AG08396 (cell line): ENCODE data around the gene THSD4.

ENCODE experiments used
- DNase-seq: peaks from one replicate; pipeline ENCODE4 v3.0.0; 2012; ENCODE audit warnings: low spot score, mixed read lengths

THSD4 gene

DNA sequence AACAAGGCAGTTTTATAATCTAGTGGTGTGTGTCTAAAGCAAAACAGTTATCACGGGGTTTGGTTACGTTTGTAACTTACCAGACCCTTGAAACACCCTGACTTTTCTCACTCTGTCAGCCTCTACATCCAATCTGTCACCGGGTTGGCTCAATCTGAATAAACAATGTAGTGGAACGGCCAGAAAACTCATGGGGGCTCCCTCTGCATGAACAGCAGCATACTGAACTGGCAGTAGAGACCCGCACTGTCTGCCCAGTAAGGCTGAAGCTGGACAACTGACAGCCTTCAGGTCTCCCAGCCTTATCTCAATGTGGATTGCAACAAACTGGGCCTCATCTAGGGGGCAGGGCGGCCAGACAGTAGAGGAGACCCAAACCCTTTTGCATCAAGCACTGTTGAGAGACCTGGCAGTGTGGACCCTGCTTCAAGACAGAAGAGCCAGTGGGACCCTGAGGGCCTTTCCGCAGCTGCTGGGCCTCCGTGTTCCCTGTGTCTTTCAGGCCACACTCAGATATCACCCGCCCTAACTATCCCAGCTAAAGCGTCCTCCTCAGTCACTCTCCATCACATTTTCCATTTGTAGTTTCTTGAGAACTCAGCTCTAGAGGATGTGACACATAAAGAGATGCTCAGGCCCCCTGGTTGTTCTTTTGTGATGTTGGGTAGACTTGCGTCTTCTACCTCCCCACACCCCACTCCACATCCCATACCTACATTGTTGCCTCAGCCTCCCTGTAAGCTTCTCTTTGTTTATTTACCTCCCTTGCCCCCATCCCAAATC lies 513.9 kb downstream of the THSD4 start:
- DNase-seq, result no peak

DNA sequence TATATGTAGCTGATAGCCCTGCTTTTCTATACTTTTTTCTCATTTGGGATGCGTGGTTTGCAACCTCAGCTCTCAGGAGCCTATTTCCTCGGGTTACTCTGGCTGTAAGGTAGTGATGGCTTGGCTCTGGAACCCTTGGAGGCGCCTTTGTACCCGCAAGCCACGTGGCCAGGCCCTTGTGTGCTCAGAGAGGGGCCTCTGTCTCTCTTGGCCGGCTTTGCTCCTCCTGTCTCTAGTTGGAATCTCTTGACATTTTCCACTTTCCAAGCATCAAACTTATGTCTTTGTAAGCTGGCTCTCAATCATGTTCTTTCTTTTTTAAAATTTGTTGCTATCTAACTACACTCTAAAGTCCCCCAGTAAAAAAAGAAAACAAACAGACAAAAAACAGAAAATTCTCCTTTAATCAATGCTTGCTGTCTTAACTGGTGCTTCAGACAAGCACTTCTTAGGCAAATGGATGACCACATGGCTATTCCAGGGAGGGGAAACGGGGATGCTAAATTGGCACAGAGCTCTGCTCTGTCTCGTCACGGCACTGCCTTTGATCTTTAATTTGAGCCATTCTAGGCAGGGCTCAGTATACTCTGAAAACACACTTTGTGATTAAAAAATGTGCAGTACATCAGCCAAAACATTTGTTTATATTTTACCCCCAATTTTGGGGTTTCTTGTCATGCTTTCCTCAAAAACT lies 514.7 kb downstream of the THSD4 start:
- DNase-seq, result no peak

DNA sequence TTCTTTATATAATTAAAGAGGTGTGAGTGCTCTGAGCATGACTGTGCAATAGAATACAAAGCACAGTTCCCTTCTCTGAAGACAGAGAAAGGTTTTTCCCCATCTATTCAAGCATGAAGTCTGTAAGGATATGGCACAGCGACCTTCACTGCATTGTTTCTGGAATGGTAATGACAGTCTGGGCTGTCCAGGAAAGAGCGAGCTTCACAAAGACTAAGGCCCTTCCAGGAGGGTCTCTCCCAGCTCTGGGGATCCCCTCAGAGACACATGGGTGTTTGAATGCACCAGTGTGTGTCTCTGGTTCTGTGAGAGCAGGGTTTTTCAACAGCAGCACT lies 515.2 kb downstream of the THSD4 start:
- DNase-seq, result no peak

DNA sequence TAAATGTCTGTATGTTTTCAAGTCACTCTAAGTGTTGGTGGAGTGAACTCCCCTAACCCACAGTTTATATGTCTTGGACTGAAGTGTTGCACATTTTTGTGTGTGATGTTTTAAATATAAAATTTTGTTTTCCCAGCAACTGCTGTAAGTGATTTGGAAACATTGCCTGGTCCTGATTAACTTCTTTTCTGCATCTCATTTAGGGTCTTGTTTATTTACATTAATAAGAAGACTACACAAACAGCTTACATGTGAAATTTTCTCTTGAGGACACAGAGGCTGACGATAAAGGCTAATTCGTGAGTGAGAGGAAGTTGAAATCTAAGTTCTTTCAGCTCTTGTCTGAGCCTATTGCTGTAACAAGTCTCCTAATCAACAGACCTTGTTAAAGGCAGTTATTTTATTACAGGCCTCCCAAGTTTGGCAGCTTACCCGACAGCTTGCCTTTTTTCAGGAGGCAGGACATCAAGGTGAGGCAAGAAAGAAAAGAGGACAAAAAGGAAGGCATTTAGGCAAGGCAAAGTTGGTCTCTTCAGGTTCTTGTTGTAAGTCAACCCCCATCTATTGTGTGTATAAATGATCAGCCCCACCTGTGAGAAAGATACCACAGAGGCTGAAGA lies 517.4 kb downstream of the THSD4 start:
- DNase-seq, result no peak

DNA sequence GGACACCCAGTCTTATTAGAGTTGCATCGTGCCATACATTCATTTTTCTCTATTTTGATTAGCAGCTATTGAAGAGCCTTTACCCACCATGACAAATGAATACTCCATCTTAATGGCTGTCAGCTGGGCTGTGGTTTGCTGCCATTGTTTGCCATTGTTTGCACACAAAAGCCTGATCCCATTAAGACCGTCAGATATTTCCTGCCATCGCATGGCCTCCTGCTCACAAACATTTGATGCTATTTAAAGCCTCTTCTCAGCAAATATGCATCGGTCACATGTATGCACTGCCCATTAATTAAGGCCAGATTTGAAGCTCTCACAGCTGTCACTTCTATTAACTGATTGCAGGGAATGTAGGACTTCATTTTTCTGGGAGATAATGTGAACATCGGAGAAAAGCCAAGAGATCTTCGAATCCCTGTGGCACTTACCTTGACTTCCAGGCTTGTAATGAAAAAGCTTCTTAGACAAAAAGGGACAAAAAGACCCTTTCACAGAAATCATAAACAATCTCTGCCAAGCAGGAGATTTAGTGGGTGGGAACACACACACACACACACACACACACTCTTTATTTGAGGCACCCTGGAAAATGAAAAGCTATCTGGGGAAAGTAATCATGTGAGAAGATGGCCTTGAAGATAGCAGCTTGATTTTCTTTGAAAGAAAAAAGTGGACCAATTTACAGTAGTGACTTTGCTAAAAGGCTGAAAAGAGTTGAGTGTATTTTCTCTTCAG lies 519.7 kb downstream of the THSD4 start:
- no peak for DNase-seq

DNA sequence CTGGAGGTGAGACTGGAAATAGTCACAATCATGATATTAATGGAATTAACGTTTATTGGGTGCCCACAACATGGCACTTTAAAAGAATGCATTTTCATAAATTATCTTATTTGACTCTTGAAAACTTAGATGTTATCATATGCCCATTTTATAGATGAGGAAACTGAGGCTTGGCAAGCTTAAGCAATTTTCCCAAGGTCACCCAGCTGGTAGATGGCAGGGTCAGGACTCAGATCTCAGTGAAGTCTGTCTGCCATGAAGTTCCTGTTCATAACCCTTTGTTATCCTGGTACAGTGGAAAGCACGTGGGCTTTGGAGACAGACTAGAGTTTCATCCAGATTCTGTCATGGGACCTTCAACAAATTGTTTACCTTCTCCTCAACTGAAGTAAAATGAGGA lies 520.5 kb downstream of the THSD4 start:
- no peak for DNase-seq

DNA sequence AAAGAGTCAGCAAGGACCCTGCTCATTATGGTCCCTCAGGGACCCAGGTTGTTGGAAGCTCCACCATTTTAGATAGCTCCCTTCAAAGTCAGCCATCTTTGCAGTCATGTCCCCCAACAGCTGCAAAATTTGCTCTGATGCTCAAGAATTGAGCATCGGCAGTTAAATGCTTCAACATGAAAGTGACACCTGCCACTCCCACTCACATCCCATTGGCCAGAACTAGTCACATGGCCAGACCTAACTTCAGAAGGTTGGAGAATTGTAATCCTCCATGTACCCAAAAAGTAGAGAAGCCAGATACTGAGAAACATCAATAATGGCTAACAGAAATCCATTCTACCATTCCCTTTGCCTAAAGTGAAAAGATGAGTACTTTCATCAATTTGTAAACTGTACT lies 523.6 kb downstream of the THSD4 start:
- DNase-seq, result no peak

DNA sequence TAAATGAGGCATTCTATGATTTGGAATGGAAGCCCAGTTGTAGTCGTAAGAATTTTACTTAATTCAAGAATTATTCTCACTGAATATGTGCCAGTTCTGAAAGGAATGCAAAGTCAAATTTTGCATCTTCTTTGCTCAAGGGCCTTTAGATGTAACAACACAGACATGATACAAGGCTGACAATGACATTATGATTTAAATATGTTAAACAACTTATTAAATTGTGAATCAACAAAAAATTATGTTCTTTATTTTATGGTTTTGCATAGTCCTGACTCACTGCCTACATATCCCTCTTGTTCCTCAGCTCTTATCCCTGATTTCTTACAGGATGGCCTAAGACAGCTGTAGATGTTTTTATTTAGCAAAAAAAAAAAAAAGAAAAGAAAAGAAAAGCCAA lies 524.2 kb downstream of the THSD4 start:
- no peak for DNase-seq

DNA sequence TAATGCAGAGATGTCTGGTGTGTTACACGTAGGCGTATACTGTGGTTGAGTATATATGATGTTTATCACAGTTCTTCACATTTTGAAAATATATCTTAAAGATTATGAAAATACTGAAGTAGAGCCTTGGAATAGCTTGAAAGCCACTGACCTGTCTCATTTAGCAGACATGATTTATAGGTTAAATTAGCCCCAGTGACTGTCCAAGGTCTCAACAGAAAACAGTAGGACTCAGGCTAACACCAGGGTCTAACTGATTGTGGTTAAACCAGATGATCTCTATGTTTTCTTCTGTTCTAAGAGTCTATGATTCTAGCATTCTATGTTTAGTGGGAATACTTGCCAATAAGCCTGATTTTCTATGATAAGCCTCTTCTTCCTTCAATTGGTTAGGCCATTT lies 528.6 kb downstream of the THSD4 start:
- DNase-seq, result no peak

DNA sequence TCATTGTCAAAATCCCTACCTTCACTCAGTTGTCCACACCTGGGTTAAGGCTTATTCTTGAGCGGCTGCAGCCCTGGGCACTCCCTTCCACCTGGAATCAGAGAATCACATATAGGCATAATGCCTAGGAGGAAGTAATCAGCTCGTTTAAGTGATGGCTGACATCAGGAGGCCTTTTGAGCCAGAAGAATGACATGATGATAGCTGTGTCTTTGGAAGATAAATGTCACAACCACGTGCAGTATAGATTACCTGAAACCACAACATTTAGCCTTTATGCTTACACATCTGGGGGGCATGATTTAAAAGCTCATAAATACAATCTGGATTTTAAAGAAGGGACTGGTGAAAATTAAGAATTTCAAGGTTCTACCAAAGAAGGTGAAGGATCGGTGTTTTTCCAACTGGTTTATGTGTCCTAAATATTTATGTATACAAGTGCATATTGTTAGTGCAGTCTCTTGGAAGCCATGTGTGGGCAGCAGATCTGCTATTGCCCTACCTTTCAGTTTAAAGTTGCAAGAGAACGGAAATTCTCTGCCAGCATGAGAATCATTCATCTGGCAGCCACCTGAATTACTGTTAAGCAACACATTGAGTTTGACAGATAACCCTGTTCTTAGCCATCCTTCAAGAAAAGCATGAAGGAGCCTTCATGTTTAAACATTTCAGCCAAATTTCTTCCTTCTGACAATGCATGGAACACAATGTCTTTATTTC lies 531.7 kb downstream of the THSD4 start:
- DNase-seq, result no peak

DNA sequence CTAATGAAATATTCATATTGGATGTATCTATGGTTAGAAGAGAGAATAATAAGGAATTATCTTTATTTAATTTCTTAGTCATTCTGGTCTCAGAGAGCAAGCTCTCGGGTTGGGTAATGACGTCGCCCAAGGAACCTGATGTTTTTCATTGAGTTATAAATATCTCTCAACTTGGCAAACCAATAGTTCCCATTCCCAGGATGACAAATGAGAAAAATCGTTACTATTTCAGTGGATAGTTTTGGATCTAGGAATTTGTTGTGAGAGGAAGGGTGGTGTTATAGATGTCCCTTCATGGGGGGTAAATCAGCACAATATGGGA lies 532.2 kb downstream of the THSD4 start:
- no peak for DNase-seq

DNA sequence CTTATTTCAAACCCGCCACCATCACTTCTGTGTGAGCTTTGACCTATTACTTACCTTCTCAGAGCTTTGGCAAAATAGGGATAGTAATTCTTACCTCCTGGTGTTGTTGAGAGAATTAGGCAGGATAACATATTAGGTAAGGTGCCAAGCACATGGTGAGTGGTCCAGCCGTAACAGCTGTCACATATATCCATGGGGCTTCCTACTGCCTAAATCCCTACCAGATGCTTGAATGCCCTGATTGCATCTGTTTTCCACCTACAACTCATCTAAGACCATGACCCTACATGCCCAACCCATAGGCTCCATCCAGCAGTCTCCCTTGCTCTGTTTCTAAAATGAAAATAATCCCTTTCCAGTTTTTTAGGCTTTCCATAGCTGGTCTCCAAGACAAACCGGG lies 532.8 kb downstream of the THSD4 start:
- no peak for DNase-seq

DNA sequence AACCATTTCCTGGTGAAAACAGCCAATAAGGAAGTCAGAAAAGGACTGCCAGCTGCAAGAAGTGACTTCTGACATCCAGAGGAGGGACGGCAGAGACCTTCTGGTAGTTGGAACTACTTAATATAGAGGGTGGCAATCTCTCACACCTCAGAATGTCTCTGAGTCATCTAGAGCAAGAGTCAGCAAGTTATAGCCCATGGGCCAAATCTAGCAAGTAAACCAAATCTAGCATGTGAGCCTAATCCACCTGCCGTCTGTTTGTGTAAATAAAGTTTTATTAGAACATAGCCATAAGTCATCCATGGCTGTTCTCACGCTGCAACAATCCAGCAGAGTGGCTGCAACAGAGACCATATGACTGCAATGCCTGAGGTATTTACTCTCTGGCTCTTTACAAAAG lies 534.6 kb downstream of the THSD4 start:
- DNase-seq, result no peak

DNA sequence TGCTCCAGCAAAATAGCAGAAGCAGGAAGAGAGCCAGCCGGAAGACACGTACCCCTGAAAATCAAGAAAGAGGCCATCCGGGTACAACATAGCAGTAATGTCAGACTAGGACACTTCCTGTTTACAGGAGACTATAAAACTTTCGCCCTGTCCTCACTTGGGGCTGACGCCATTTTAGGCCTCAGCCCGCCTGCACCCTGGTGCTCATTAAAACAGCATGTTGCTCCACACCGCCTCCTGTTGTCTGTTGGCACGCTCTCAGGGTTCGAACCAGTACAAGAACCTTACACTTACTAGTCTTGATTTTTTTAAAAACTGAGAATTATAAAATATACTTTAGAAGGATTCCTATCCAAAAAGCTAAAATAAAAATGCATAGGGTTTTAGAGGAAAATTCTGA lies 535.3 kb downstream of the THSD4 start:
- DNase-seq, result no peak

DNA sequence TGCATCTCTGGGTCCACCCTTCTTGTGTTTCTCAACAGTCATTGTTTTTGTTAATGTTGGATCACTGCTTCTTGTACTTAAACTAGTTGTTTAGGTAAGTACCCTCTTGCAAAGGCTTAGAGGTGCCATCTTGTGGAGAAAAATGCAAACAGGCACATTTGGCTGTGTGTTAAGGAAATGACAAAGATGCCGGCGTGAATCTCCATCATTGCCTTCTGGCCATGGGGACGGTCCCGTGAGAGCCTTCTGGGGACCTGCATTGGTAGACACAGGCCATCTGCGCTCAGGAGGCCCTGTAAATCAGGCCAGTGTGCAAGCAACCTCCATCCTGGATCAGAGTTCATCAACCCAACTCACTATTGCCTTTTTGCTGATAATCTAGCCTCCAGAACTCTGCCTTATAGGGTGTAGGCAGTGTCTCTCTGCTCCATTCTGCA lies 536.5 kb downstream of the THSD4 start:
- peak; percentile 59 for DNase-seq

DNA sequence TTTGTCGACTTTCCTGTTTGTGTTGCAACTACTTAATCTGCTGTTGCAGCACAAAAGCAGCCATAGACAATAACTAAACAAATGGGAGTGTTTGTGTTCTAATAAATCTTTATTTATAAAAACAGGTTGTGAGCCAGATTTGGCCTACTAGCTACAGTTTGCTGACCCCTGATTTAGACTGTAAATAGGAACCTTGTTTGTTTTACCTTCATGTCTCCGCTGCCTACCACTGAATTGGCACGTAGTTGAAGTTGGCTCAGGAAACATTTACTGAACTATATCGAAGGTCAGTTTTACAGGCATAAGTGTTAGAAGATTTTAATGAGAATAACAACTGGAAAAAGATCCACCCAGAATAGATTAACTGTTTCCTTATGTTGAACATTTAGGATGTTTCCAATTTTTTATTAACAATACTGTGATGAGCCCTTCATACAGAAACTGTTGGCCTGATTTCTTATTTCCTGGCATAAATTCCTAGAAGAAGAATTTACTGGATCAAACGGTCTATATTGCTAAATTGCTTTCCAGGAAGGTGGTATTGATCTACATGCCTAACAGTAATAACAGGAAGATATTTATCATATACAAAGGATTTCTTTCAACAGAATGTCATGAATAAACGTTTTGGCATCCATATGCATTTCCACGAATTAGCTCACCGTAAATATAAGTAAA lies 538.9 kb downstream of the THSD4 start:
- DNase-seq, result no peak

DNA sequence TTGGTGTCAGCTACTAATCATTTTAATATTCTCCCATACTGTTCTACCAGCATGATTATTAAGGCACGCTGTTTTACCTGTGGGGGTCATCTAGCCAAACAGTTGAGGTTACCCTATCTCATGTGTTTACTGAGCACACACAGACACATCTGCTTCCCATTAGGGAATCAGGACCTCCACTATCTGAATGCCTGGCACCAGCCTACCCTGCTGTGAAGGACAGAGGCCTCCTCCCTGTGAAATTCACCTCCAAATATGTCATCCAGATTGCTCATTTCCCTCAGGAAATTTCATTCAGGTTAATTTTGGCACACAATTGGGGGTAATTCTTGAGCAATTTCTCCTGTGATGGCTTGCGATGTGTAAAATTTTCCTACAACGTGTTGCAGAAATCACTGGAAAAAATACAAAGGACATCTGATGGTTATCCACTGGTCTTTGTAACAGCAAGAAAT lies 539.5 kb downstream of the THSD4 start:
- no peak for DNase-seq

DNA sequence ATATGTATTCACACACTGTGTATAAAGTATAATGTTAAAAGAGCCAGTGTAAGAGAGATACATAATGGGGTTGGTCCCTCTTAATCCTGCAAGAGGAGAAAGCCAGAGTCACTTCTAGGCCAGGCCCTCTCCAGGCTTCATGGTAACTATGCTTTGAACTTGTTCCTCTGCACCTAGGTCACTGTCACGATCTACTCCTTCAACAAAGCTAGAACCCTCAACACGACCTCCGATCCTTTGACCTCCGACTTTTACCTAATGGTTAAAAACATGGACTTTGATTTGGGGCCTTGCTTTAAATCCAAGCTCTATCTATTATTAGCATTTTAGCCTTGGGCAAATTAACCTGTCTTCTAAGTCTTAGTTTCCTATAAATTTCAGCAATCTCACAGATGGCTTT lies 541.2 kb downstream of the THSD4 start:
- no peak for DNase-seq

DNA sequence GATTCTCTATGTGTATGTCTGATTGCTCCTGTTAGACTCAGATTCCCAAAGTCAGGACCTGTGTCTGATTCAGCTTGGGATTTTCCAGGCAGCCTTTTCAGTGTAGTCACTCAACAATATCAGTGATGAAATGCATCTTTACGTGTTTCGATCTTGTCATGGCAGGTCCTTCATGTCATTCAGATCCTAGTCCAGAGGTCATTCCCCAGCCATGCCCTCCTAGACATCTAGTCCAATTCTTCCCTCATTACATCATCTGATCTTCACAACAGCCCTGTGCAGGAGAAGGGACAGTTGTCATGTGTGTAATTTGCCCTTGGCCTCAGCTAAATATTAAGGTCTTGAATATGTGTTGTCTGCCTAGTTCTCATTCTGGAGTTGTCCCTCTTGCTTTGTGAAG lies 541.9 kb downstream of the THSD4 start:
- DNase-seq, result no peak

DNA sequence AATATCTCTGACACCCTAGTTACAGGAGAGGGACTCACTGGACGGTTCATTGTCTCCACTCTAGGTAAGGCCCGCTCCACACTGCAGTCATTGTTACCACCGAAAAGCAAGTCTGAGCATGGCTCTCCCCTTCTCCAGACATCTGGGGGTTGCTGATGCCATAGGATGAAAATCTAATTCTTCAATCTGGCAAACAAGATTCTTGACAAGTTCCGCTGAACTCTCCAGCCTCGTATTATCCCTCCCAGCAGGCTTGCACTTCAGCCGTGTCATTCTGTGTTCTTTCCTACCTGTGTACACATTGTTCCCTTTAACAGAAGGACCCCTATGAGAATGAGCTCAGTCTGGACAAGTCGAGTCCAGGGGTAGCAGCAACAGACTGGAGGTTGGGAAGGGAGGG lies 542.8 kb downstream of the THSD4 start:
- no peak for DNase-seq
